IMR-90 (cell line): ENCODE data around the gene TRIM33. TPM values are rescaled to one million over a fixed set of nuclear protein-coding genes. Genes with fewer than 3 reads are reported as not detected.

Source experiments
- ATAC-seq: fragments of 200-7000 bp; cut with Tn5 transposase; 2 replicates; pipeline ENCODE4 v1.9.1; 2020; ENCODE audit warnings: low read depth, mild to moderate bottlenecking, moderate library complexity
- BruUV-seq: library from RNA; stranded (reverse); fragments of 400-500 nt; replicated peaks from 2 replicates; lab custom pipeline; 2021; lab: Mats Ljungman, UMichigan
- CTCF ChIA-PET: fragments of 300-600 bp; formaldehyde crosslinking; extraction: SDS; loops from one replicate; lab custom pipeline; 2021; ENCODE audit warnings: antibody characterized with exemption; lab: Yijun Ruan, JAX
- POLR2A ChIA-PET: fragments of 300-600 bp; sonication (Branson Sonifier 250); formaldehyde crosslinking; loops from one replicate; lab custom pipeline; 2022; ENCODE audit warnings: antibody characterized with exemption; ENCODE audit not compliant: unreplicated experiment; lab: Charles Lee
- DNase-seq: peaks from one replicate; pipeline ENCODE4 v3.0.0; 2013
- H2AFZ ChIP-seq: replicated peaks from 2 replicates; pipeline ENCODE3; 2013; ENCODE audit warnings: low read length, mild to moderate bottlenecking; ENCODE audit not compliant: poor library complexity
- H2AK5ac ChIP-seq: 2 replicates; pipeline ENCODE4 v1.6.1; 2013; ENCODE audit warnings: low read depth, low read length, inconsistent platforms
- H2AK9ac ChIP-seq: replicated peaks from 2 replicates; pipeline ENCODE3; 2013; ENCODE audit warnings: mild to moderate bottlenecking, low read depth, low read length, moderate library complexity; ENCODE audit not compliant: poor library complexity
- H2BK120ac ChIP-seq: 2 replicates; pipeline ENCODE4 v1.6.1; 2013; ENCODE audit warnings: low read depth, low read length, inconsistent platforms
- H2BK15ac ChIP-seq: 3 replicates; pipeline ENCODE4 v1.6.1; 2013; ENCODE audit warnings: low read depth, low read length, inconsistent platforms
- H2BK20ac ChIP-seq: 2 replicates; pipeline ENCODE4 v1.6.1; 2013; ENCODE audit warnings: low read depth, mild to moderate bottlenecking, inconsistent platforms, low read length, moderate library complexity
- H2BK5ac ChIP-seq: 2 replicates; pipeline ENCODE4 v1.6.1; 2013; ENCODE audit warnings: mild to moderate bottlenecking, low read depth, low read length, inconsistent platforms; ENCODE audit not compliant: poor library complexity, severe bottlenecking
- H3K14ac ChIP-seq: replicated peaks from 2 replicates; pipeline ENCODE4 v1.6.1; 2013; ENCODE audit warnings: low read depth, low read length, inconsistent platforms
- H3K18ac ChIP-seq: 2 replicates; pipeline ENCODE4 v1.6.1; 2013; ENCODE audit warnings: low read depth, low read length, control low read depth
- H3K23ac ChIP-seq: 2 replicates; pipeline ENCODE4 v1.6.1; 2013; ENCODE audit warnings: low read depth, low read length, inconsistent platforms
- H3K27ac ChIP-seq: 2 replicates; pipeline ENCODE4 v1.5.1; 2013; ENCODE audit warnings: mild to moderate bottlenecking, control low read depth, low read length; ENCODE audit not compliant: insufficient read depth
- H3K27me3 ChIP-seq: 2 replicates; pipeline ENCODE4 v1.6.1; 2013; ENCODE audit warnings: low read length; ENCODE audit not compliant: control insufficient read depth, insufficient read depth
- H3K36me3 ChIP-seq: 2 replicates; pipeline ENCODE4 v1.6.1; 2013; ENCODE audit warnings: low read length, mixed read lengths; ENCODE audit not compliant: control insufficient read depth, insufficient read depth
- H3K4ac ChIP-seq: 2 replicates; pipeline ENCODE4 v1.6.1; 2013; ENCODE audit warnings: low read depth, low read length, inconsistent platforms
- H3K4me1 ChIP-seq: 2 replicates; pipeline ENCODE4 v1.6.1; 2013; ENCODE audit warnings: low read length, mixed read lengths; ENCODE audit not compliant: control insufficient read depth, insufficient read depth
- H3K4me2 ChIP-seq: 2 replicates; pipeline ENCODE4 v1.6.1; 2013; ENCODE audit warnings: low read depth, mild to moderate bottlenecking, control low read depth, low read length, moderate library complexity
- H3K4me3 ChIP-seq: 2 replicates; pipeline ENCODE4 v1.5.1; 2013; ENCODE audit warnings: low read depth, mild to moderate bottlenecking, control low read depth, low read length, moderate library complexity; ENCODE audit not compliant: insufficient read depth
- H3K56ac ChIP-seq: 2 replicates; pipeline ENCODE4 v1.6.1; 2013; ENCODE audit warnings: low read length, inconsistent platforms; ENCODE audit not compliant: insufficient read depth; ENCODE audit errors: extremely low read depth
- H3K79me1 ChIP-seq, 2 experiments: 2 replicates each; pipeline ENCODE4 v1.6.1; 2013; ENCODE audit warnings: low read length in 2 of 2, inconsistent platforms in 1 of 2, low read depth in 1 of 2
- H3K9ac ChIP-seq: 2 replicates; pipeline ENCODE4 v1.6.1; 2013; ENCODE audit warnings: low read depth, low read length, control low read depth
- H3K9me1 ChIP-seq: 2 replicates; pipeline ENCODE4 v1.6.1; 2013; ENCODE audit warnings: low read length, inconsistent platforms; ENCODE audit not compliant: insufficient read depth
- H3K9me3 ChIP-seq: 2 replicates; pipeline ENCODE4 v1.6.1; 2013; ENCODE audit warnings: low read length; ENCODE audit not compliant: control insufficient read depth, insufficient read depth
- H4K20me1 ChIP-seq: 2 replicates; pipeline ENCODE4 v1.6.1; 2013; ENCODE audit warnings: low read length, inconsistent platforms; ENCODE audit not compliant: insufficient read depth
- H4K5ac ChIP-seq: 2 replicates; pipeline ENCODE4 v1.6.1; 2013; ENCODE audit warnings: mild to moderate bottlenecking, low read depth, low read length, control low read depth
- H4K8ac ChIP-seq, 2 experiments: 2 replicates each; pipeline ENCODE4 v1.6.1; 2013; ENCODE audit warnings: low read depth in 2 of 2, low read length in 2 of 2, control low read depth in 1 of 2, inconsistent platforms in 1 of 2
- H4K91ac ChIP-seq: 2 replicates; pipeline ENCODE4 v1.6.1; 2013; ENCODE audit warnings: low read depth, low read length, inconsistent platforms; ENCODE audit not compliant: insufficient read depth
- BHLHE40 ChIP-seq: fragments of 150-350 bp; IDR thresholded peaks from 2 replicates; pipeline ENCODE4 v1.6.1; 2016; ENCODE audit warnings: mild to moderate bottlenecking, low read depth, low read length
- CEBPB ChIP-seq: IDR thresholded peaks from 2 replicates; pipeline ENCODE4 v1.6.1; 2012; ENCODE audit warnings: low read depth, low read length, improper control_type of control experiment
- CTCF ChIP-seq: conservative IDR thresholded peaks from 2 replicates; pipeline ENCODE4 v1.5.1; 2012; ENCODE audit warnings: mild to moderate bottlenecking, low read depth, low read length, improper control_type of control experiment
- FOS ChIP-seq: fragments of 150-350 bp; IDR thresholded peaks from 2 replicates; pipeline ENCODE4 v1.6.1; 2016; ENCODE audit warnings: low read depth, low read length
- MAFK ChIP-seq: IDR thresholded peaks from 2 replicates; pipeline ENCODE4 v1.6.1; 2012; ENCODE audit warnings: low read depth, low read length, improper control_type of control experiment
- MXI1 ChIP-seq: IDR thresholded peaks from 2 replicates; pipeline ENCODE4 v1.6.1; 2012; ENCODE audit warnings: low read depth, mild to moderate bottlenecking, low read length, moderate library complexity, borderline replicate concordance
- NFE2L2 ChIP-seq: fragments of 150-350 bp; IDR thresholded peaks from 2 replicates; pipeline ENCODE4 v1.6.1; 2016; ENCODE audit warnings: low read depth, mild to moderate bottlenecking, low read length
- POLR2A ChIP-seq: IDR thresholded peaks from 2 replicates; pipeline ENCODE4 v1.6.1; 2012; ENCODE audit warnings: mild to moderate bottlenecking, low read depth, low read length
- RAD21 ChIP-seq: IDR thresholded peaks from 2 replicates; pipeline ENCODE4 v1.6.1; 2012; ENCODE audit warnings: low read length, improper control_type of control experiment
- USF2 ChIP-seq: fragments of 150-350 bp; IDR thresholded peaks from 2 replicates; pipeline ENCODE4 v1.6.1; 2017; ENCODE audit warnings: mild to moderate bottlenecking, antibody characterized with exemption, low read length, low read depth
- WGBS, 2 experiments: methylation state at CpG; one replicate each; pipeline versions ENCODE4 v1.1.5 to v1.1.7; 2013; ENCODE audit warnings: missing lambda C conversion rate in 2 of 2; ENCODE audit not compliant: insufficient read length in 1 of 2; ENCODE audit errors: extremely low coverage in 2 of 2; 5-methylcytosine and 5-hydroxymethylcytosine counted together
- dilution Hi-C: fragments of 300-500 bp; cut with HindIII; formaldehyde crosslinking; loops from one replicate; pipeline ENCODE4 v1.14.3; 2018; ENCODE audit warnings: low sequenced_read_pairs; ENCODE audit not compliant: unreplicated experiment
- in situ Hi-C: fragments of 300-500 bp; cut with MboI; formaldehyde crosslinking; loops from 3 replicates; pipeline ENCODE4 v1.14.3; 2019; ENCODE audit warnings: low sequenced_read_pairs, inconsistent platforms, mixed read lengths
- intact Hi-C: fragments of 100-400 bp; cut with micrococcal nuclease; formaldehyde crosslinking; loops from 2 replicates; pipeline ENCODE4 v1.10.0; 2022
- polyA plus RNA-seq, 3 experiments: library from polyadenylated mRNA; depleted of rRNA; stranded (reverse); fragments of >200 nt; gene quantifications; 2 replicates each; pipeline ENCODE4 v1.2.3, GENCODE V29; 2012; ENCODE audit warnings: low replicate concordance in 1 of 3
- total RNA-seq: library from RNA; depleted of rRNA; stranded (reverse); fragments of >200 nt; gene quantifications from 2 replicates; pipeline ENCODE4 v1.2.3, GENCODE V29; 2012

Gene TRIM33
- total and polyA plus RNA-seq, 2 of the 4 experiments (the other 2 are of a cell fraction) = 9.5 to 40.1 TPM

GRCh38 chr1:114355240-114355639 lies 155.8 kb downstream of the TRIM33 start:
- Histone ChIP-seq H3K4ac (no peak overlapping the region), H3K14ac (no peak overlapping the region), H2BK5ac (no peak overlapping the region), H3K23ac (no peak overlapping the region), H4K5ac (no peak overlapping the region), H3K4me2 (no peak overlapping the region), H2AK9ac (no peak overlapping the region), H2AFZ (no peak overlapping the region), H4K91ac (no peak overlapping the region), H3K36me3 (no peaks in the 10 kb centered on the region), H3K79me1 (no peaks in the 10 kb centered on the region), H2BK15ac (no peak overlapping the region), H3K9me3 (no peaks in the 10 kb centered on the region), H3K9me1 (no peaks in the 10 kb centered on the region), H2BK20ac (no peak overlapping the region), H3K27ac (no peak overlapping the region), H4K8ac (no peak overlapping the region), H2AK5ac (no peak overlapping the region), H3K18ac (no peak overlapping the region), H3K4me3 (no peak overlapping the region), H4K20me1 (no peaks in the 10 kb centered on the region), H3K27me3 (peaks cover 2% of the 10 kb centered on the region; the same call in 1 of the 2 replicates), H2BK120ac (no peak overlapping the region), H3K4me1 (peaks cover 4% of the 10 kb centered on the region; the same call in 1 of the 2 replicates), H3K56ac (no peak overlapping the region), H3K9ac (no peak overlapping the region)
- ChIA-PET POLR2A (no interaction called here), CTCF (interaction anchor here (0.6 kb wide), 1 partner anchor 24 kb away, joined by 5 read pairs; no protein-coding TSS in a partner anchor)
- no peak for TF ChIP-seq FOS
- no peak for TF ChIP-seq MXI1
- TF ChIP-seq BHLHE40 = no peak
- TF ChIP-seq RAD21 = no peak
- no peak for TF ChIP-seq CTCF
- TF ChIP-seq CEBPB = no peak
- no peak for TF ChIP-seq NFE2L2
- TF ChIP-seq MAFK = no peak
- TF ChIP-seq POLR2A = no peak
- no peak for TF ChIP-seq USF2
- WGBS, 2 experiments = no CpG with 5 or more reads among the region's 3 CpGs
- BruUV-seq = no TSS peak
- DNase-seq (no peak), ATAC-seq (no peak)
- in situ Hi-C loops = no loop called here
- intact Hi-C loops = no loop called here
- dilution Hi-C loops = no loop called here
